ENCODE results near the gene FAXDC2.

DNA sequence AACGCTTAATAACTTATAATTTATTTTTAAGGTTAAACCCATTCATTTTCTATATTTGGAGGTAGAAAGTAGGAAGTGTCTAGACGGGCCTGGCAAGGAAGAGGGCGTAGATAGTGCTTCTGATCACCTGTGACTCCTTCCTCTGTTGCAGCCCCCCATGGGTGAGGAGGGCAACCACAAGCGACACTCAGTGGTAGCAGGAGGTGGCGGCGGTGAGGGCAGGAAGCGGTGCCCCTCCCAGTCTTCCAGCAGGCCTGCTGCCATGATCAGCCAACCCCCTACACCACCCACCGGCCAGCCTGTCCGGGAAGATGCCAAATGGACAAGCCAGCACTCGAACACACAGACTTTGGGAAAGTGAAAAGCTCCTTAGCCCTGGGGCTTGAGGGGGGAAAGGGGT, 36.7 kb downstream of the FAXDC2 start:
- TF ChIP-seq, protein P1, sequence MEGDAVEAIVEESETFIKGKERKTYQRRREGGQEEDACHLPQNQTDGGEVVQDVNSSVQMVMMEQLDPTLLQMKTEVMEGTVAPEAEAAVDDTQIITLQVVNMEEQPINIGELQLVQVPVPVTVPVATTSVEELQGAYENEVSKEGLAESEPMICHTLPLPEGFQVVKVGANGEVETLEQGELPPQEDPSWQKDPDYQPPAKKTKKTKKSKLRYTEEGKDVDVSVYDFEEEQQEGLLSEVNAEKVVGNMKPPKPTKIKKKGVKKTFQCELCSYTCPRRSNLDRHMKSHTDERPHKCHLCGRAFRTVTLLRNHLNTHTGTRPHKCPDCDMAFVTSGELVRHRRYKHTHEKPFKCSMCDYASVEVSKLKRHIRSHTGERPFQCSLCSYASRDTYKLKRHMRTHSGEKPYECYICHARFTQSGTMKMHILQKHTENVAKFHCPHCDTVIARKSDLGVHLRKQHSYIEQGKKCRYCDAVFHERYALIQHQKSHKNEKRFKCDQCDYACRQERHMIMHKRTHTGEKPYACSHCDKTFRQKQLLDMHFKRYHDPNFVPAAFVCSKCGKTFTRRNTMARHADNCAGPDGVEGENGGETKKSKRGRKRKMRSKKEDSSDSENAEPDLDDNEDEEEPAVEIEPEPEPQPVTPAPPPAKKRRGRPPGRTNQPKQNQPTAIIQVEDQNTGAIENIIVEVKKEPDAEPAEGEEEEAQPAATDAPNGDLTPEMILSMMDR (IDR thresholded peaks at IDR 0.05; ENCODE audit: low read depth, low read length): no peak
- TF ChIP-seq EZH2phosphoT487 (IDR thresholded peaks at IDR 0.05; ENCODE audit: low read depth): no peak
